Suprapubic skin (tissue), 3 donors: ENCODE data around the gene RBMS3.

Experiments used
- POLR2A ChIP-seq, 2 donors: fragments of 450-650 bp; IDR thresholded peaks; one replicate each; pipeline ENCODE4 v1.6.1; 2017; ENCODE audit warnings: antibody characterized with exemption in 2 of 2, mild to moderate bottlenecking in 2 of 2, moderate library complexity in 2 of 2
- TF ChIP-seq, protein P1 (sequence below), 2 donors: fragments of 200-600 bp in 1 of 2; fragments of 450-650 bp in 1 of 2; sonication (generic) in 1 of 2; IDR thresholded peaks; one replicate each; pipeline ENCODE4 v1.5.1; 2016 to 2019; ENCODE audit warnings: antibody characterized with exemption in 2 of 2, mild to moderate bottlenecking in 1 of 2, moderate library complexity in 1 of 2

- TF ChIP-seq, protein P1, sequence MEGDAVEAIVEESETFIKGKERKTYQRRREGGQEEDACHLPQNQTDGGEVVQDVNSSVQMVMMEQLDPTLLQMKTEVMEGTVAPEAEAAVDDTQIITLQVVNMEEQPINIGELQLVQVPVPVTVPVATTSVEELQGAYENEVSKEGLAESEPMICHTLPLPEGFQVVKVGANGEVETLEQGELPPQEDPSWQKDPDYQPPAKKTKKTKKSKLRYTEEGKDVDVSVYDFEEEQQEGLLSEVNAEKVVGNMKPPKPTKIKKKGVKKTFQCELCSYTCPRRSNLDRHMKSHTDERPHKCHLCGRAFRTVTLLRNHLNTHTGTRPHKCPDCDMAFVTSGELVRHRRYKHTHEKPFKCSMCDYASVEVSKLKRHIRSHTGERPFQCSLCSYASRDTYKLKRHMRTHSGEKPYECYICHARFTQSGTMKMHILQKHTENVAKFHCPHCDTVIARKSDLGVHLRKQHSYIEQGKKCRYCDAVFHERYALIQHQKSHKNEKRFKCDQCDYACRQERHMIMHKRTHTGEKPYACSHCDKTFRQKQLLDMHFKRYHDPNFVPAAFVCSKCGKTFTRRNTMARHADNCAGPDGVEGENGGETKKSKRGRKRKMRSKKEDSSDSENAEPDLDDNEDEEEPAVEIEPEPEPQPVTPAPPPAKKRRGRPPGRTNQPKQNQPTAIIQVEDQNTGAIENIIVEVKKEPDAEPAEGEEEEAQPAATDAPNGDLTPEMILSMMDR (IDR thresholded peaks at IDR 0.05) = no peak
- no peak for TF ChIP-seq POLR2A (IDR thresholded peaks at IDR 0.05)
Measured at GRCh38 chr3:29322586-29322985, 41.7 kb downstream of the RBMS3 start.
